Measurements from ENCODE around the gene AKAP6.
"Not testable (repeated sequence)": the region's sequence is repeated elsewhere in the genome, so short reads cannot be mapped to it uniquely, and the experiment has no call there.

The AKAP6 gene

DNA sequence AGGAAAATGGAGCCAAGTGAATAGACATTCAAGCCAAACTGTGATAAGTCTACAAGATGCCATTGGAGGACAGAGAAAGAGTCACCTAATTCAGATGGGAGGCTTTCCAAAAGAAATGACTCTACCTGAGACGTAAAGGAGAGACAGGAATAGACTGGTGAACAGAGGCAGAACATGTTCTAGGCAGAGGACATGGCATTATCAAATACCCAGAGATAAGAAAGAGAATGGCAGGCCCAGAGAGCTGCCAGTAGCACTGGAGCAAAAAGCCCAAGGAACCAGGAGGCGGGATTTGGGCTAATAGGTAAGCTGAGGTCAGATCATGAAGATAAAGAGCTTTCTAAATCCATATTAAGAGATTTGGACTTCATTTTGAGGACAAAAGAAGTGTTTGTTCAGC is 207.1 kb downstream of the AKAP6 start:
- no peak for DNase-seq (ENCODE audit: low spot score)

GRCh38 chr14:32537166-32537565 is 208.1 kb downstream of the AKAP6 start:
- no peak for DNase-seq (ENCODE audit: low spot score)

- DNase-seq (ENCODE audit: low spot score) = no peak
Measured at GRCh38 chr14:32542507-32542906, 213.4 kb downstream of the AKAP6 start.

DNA sequence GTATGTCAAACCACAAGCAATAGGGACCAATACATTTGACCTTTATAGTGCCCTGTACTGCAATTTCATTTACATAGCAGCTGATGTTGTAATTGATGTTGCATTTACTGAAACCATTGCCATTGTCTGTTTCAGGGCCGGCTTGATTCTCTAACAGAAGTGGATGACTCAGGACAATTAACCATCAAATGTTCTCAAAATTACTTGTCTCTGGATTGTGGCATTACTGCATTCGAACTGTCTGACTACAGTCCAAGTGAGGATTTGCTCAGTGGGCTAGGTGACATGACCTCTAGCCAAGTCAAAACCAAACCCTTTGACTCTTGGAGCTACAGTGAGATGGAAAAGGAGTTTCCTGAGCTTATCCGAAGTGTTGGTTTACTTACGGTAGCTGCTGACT is 216.0 kb downstream of the AKAP6 start:
- DNase-seq (ENCODE audit: low spot score) = no peak

DNA sequence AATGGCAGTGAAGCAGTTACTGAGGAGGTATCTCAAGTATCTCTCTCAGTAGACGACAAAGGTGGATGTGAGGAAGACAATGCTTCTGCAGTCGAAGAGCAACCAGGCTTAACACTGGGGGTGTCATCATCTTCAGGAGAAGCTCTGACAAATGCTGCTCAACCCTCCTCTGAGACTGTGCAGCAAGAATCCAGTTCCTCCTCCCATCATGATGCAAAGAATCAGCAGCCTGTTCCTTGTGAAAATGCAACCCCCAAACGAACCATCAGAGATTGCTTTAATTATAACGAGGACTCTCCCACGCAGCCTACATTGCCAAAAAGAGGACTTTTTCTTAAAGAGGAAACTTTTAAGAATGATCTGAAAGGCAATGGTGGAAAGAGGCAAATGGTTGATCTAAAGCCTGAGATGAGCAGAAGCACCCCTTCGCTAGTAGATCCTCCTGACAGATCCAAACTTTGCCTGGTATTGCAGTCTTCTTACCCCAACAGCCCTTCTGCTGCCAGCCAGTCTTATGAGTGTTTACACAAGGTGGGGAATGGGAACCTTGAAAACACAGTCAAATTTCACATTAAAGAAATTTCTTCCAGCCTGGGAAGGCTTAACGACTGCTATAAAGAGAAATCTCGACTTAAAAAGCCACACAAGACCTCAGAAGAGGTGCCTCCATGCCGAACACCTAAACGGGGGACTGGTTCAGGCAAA is 216.6 kb downstream of the AKAP6 start:
- DNase-seq (ENCODE audit: low spot score) = no peak

DNA sequence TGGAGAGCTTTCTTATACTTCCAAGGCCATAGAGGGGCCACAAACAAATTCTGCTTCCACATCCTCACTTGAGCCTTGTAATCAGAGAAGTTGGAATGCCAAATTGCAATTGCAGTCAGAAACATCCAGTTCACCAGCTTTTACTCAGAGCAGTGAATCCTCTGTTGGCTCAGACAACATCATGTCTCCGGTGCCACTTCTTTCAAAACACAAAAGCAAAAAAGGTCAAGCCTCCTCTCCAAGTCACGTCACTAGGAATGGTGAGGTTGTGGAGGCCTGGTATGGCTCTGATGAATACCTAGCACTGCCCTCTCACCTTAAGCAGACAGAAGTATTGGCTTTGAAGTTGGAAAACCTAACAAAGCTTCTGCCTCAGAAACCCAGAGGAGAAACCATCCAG is 217.1 kb downstream of the AKAP6 start:
- DNase-seq (ENCODE audit: low spot score) = no peak

GRCh38 chr14:32552766-32553165 is 223.7 kb downstream of the AKAP6 start:
- no peak for DNase-seq (ENCODE audit: low spot score)

DNA sequence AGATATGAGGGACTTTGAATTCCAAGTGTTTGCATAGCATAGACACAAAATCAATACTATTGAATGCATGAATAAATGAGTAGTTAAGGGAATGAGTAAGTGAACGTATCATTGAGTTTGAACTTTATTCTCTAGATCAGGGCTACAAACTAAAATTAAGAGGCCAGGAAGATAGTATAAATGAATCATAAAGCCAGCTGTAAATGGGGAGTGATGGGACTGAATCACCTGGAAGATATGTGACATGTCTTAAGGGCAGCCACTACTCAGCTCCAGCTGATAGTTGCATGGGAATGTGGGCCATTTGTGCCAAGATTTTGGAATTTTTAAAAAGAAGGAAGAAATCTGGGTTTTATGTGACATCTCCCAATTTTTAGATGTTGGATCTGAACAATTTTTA is 229.9 kb downstream of the AKAP6 start:
- no peak for DNase-seq (ENCODE audit: low spot score)

DNA sequence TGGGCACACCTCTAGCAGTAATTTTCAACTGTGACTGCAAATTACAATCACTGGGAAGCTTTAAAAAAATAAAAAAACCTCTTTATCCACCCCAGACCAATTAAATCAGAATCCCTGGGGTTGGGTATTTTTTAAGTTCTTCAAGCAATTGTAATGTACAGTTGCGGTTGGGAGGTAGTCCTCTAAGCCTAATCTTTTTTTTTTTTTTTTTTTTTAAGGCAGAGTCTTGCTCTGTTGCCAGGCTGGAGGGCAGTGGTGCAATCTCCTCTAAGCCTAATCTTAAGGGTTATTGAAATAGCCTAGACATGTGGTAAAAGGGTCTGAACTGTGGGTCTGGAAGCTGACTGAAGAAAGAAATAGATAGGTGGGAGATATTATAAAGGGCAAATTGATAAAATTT is 230.5 kb downstream of the AKAP6 start:
- DNase-seq (ENCODE audit: low spot score) = no peak

DNA sequence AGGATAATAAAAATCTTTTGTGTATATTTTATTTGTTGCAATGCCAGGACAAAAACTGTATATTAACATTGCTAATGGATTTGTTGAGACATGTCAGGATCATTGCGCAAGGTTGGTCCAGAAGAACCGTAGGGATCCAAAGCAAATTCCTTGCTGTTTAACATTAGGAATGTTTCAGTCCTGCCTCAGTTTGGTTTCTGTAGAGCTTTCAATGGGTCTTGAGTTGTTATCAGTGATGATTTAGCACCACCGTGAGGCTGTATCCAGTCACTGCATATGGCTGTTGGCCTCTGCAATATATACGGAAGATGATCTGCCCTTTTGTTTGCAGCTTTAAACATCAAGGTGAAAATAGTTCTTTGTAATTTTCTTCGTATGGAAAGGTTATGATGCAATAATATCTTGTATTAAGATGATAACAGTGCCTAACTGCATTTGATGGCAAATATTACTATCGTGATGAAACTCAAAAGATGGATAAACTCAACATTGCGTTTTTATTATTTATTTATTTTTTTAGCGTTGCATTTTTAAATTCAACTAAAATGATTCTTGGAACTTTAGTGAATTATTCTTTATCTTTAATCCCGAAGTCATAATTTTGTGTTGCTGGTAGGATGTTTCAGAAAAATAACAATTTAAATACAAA is 231.2 kb downstream of the AKAP6 start:
- peak; percentile 20 for DNase-seq (ENCODE audit: low spot score)

DNA sequence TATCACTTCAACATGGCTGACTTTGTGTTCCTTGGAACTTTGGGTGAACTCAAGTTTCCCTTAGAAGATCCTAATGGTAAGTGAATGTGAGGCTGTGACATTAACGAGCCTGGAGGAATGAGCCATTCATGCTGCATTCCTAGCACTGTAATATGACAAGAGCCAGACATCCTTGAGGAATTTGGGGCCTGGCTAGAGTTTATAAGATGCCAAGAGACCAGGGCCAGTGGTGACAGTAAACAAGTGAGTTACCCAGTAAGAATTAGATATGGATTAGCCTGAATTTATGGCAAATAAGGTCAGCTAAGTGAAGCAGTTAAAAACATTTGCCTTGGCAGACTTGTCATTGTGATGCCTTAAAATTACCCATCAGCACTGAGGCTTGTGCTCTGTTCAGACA is 232.4 kb downstream of the AKAP6 start:
- no peak for DNase-seq (ENCODE audit: low spot score)

GRCh38 chr14:32564596-32564995 is 235.5 kb downstream of the AKAP6 start:
- DNase-seq (ENCODE audit: low spot score) = no peak

GRCh38 chr14:32565256-32565655 is 236.2 kb downstream of the AKAP6 start:
- DNase-seq (ENCODE audit: low spot score) = no peak

GRCh38 chr14:32567543-32568384 is 238.7 kb downstream of the AKAP6 start:
- DNase-seq (ENCODE audit: low spot score) = no peak

DNA sequence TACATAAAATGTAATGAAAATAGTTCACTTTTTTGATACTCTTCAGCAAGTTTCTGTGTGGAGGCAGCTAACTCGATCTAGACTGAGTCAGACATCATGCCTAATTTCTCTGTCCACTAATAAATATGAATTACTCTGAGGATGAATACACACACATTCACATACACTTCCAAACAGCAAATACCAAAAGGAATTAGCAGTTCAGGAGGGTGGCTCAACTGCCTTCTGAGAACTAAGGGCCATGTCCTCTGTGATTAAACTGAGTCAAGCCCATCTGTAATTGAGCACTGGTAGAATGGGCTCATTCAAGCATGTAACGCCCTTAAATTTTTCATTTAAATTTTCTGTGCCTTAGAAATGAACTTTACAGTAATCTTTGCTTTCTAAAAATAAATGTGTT is 242.5 kb downstream of the AKAP6 start:
- no peak for DNase-seq (ENCODE audit: low spot score)

DNA sequence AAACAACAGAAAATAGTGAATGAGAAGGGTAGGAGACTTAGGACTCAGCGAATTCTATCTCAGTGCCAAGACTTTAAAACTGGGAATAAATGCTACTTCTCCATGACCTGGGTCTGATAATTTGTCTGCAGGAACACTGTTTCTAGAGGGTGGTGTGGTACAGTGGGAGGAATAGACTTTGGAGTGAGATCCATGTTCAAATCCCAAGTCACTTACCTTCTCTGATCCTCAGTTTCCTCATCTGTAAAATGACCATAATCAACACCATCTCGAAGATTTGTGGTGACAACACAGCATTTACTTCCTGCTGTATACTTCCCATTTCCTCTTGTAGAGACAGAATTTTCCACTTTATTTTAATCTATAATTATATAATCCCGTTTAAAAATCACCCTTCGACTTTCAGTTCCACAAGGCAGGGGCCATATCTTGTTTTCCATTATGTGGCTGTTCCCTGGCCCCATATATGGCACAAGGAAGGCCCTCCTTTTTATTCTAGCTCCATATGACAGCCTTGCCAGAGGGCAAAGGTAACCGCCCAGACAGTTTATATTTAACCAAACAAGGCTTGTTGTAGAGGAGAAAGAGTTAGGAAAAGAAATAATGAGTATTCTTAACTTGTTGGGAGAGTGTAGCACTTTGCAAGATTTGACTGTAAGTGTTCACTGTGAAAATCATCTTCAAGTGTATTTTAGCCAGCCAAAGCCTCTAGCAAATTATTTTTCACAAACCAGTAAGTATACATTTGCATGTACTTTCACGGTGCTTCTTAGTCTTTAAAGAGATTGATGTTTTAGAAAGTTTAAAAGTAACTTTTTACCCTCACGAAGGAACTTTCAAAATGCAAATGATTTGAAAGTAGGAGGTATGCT is 243.1 kb downstream of the AKAP6 start:
- no peak for DNase-seq (ENCODE audit: low spot score)

GRCh38 chr14:32572867-32573150 is 243.7 kb downstream of the AKAP6 start:
- DNase-seq (ENCODE audit: low spot score) = no peak

- DNase-seq (ENCODE audit: low spot score) = no peak
Measured at GRCh38 chr14:32574269-32574668, 245.2 kb downstream of the AKAP6 start.

- DNase-seq (ENCODE audit: low spot score) = peak; percentile 11
Measured at GRCh38 chr14:32576088-32576795, 247.1 kb downstream of the AKAP6 start.

- no peak for DNase-seq (ENCODE audit: low spot score)
Measured at GRCh38 chr14:32576977-32577376, 247.9 kb downstream of the AKAP6 start.

DNA sequence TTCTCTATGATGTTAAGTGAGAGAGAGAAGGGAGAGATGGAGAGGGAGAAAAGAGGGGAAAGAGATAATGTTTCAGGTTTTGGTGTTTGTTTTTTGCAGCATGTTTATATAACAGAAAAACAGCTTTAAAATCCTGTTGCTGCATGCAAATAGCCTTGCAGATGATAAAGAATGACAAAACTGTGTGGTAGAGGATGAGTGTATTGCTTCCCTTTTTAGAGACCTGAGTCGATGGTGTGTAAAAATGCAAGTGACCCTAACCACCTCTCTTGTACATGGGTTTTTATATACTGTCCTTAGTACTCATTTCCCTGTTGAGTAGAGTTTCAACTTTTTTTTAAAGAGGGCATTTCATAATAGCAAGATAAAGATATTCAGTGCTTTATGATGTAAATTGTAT is 249.1 kb downstream of the AKAP6 start:
- DNase-seq (ENCODE audit: low spot score) = no peak

DNA sequence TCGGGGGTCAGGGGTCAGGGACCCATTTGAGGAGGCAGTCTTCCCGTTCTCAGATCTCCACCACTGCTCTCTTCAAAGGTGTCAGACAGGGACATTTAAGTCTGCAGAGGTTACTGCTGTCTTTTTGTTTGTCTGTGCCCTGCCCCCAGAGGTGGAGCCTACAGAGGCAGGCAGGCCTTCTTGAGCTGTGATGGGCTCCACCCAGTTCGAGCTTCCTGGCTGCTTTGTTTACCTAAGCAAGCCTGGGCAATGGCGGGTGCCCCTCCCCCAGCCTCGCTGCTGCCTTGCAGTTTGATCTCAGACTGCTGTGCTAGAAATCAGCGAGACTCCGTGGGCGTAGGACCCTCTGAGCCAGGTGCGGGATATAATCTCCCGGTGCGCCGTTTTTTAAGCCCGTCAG is 254.3 kb downstream of the AKAP6 start:
- DNase-seq (ENCODE audit: low spot score) = not testable (repeated sequence)

Measured in HuH-7 (cell line).